AG09309 (cell line): Measurements from ENCODE around the gene REXO4.

Source experiments
- DNase-seq: peaks from one replicate; pipeline ENCODE4 v3.0.0-alpha.2; 2010; ENCODE audit warnings: low read depth
- H3K4me3 ChIP-seq: 2 replicates; pipeline ENCODE4 v1.5.1; 2011; ENCODE audit warnings: mild to moderate bottlenecking, low read depth, low read length, moderate library complexity; ENCODE audit not compliant: control insufficient read depth
- TF ChIP-seq, protein P1 (sequence below): IDR thresholded peaks from 2 replicates; pipeline ENCODE4 v1.5.1; 2011; ENCODE audit warnings: mild to moderate bottlenecking, low read depth, low read length, inconsistent platforms; ENCODE audit not compliant: insufficient read depth, control insufficient read depth; ENCODE audit errors: missing control alignments

The REXO4 gene

DNA sequence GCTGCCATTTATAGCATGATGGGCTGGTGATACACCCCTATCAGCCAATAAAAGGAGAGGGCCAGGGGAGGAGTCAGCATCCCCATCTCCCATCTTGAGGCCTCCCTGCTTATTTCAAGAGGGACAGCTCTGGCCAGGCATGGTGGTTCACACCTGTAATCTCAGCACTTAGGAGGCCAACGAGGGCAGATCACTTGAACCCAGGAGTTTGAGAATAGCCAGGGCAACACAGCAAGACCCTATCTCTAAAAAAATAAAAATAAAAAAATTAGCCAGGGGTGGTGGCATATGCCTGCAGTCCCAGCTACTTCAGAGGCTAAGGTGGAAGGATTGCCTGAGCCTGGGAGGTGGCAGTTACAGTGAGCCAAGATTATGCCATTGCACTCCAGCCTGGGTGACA lies 9.8 kb downstream of the REXO4 start:
- TF ChIP-seq, protein P1, sequence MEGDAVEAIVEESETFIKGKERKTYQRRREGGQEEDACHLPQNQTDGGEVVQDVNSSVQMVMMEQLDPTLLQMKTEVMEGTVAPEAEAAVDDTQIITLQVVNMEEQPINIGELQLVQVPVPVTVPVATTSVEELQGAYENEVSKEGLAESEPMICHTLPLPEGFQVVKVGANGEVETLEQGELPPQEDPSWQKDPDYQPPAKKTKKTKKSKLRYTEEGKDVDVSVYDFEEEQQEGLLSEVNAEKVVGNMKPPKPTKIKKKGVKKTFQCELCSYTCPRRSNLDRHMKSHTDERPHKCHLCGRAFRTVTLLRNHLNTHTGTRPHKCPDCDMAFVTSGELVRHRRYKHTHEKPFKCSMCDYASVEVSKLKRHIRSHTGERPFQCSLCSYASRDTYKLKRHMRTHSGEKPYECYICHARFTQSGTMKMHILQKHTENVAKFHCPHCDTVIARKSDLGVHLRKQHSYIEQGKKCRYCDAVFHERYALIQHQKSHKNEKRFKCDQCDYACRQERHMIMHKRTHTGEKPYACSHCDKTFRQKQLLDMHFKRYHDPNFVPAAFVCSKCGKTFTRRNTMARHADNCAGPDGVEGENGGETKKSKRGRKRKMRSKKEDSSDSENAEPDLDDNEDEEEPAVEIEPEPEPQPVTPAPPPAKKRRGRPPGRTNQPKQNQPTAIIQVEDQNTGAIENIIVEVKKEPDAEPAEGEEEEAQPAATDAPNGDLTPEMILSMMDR, result no peak
- H3K4me3 ChIP-seq, result no peak overlapping the region
- no peak for DNase-seq

DNA sequence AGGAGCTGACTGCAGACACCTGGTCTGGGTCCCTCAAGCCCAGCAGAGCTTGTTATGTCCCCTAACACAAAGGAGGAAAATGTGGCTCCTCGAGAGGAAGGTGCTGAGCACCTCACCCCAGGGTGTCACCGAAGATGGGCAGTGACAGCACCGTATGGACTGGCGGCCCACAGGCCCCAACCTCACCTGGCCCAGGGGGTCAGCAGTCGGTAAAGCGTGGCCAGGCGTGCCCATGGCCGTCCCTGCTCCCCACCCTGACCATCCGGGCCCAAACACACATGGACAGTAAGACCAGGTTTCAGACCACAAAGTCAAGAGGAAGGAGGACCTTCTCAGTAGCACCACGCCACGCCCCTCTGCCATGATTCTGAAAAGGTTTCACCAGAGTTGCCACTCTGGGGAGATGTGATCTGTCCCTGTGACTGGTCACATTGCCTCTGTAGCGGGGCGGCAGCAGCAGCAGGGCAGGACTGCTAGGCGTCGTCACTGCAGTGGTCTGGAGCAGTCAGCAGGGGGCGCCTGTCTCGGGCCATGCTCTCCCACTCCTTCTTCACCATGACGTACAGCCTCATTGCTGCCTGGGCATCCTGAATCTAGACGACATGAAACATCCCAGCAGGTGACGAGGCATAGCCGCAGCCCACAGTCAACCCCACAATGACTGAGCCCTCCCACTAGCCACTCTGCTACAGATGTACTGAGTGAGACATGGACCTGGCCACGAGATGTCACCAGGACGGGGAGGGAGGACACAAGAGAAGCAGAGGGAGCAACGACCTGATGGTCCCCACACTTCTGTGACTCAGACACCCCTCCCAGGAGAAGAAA lies 11.1 kb downstream of the REXO4 start:
- H3K4me3 ChIP-seq, result no peak overlapping the region
- DNase-seq, result no peak
- TF ChIP-seq, protein P1, result peak; percentile 95

DNA sequence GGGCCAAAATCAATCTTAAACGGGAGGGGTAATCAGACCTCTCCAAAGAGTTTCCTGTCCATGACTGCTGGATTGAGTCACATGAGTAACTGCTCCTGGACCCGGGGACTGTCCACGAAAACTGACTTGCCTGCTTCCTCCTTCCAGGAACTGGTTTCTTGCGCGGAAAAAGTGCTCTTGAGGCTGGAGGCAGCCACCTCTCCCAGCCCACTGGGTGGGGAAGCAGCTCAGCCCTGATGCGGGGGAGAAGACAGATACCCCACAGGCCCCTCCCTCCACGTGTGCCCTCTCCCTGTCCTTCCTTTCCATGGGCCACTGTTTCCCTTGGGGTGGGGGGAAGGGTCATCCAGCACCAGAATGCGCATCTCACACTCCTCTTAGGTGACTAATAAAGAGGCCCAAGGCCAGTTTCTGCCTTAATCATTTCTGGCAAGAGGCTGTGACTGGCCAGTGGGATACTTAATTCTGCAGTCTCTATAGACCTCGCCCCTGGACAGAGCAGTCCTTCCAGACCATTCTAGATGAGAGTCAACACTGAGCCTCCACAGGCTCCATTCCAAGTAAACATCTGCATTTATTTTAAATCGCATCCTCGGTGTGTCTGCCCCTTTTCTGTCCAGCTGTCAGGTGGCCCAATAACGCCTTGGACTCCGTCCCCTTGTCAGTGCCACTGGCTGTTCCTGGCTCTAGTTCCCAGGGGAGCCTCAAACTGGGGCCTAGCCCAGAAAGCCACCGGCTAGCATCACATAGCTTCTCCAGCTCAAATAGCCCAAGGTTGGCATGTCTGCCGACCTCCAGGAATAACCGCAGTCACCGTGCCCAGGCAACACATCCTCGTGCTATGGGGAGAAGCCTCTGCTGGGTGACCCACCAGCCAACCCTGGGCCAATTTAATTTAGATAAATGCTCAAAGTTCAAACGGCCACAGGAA lies 12.0 kb downstream of the REXO4 start:
- DNase-seq, result no peak

DNA sequence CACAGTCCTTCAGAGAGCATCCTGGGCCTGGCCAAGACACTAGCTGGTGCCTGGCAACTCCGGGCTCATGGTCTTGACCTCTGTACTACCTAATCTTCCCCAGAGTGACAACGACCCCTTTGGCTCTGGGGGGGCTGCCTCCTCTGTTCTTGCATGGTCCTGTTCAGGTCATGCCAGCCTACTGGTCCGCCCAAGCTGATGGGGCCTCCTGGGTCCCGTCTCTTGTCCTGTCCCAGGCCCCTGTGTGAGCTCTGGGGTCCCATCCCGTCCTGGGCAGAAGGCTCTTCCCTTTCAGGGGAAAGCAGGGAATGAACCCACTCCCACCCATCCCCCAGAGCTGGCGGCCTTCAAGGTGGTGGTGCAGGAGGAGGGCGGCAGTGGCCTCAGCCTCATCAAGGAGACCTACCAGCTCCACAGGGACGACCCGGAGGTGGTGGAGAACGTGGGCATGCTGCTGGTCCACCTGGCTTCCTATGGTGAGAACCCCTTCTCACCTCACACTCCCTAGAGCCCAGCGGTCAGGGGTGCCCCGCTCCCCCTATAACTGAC lies 13.3 kb downstream of the REXO4 start:
- no peak overlapping the region for H3K4me3 ChIP-seq
- DNase-seq, result no peak

More for the DNA sequence above, 12.0 kb downstream of the REXO4 start:
- H3K4me3 ChIP-seq, result no peak overlapping the region
- TF ChIP-seq, protein P1, result no peak

DNA sequence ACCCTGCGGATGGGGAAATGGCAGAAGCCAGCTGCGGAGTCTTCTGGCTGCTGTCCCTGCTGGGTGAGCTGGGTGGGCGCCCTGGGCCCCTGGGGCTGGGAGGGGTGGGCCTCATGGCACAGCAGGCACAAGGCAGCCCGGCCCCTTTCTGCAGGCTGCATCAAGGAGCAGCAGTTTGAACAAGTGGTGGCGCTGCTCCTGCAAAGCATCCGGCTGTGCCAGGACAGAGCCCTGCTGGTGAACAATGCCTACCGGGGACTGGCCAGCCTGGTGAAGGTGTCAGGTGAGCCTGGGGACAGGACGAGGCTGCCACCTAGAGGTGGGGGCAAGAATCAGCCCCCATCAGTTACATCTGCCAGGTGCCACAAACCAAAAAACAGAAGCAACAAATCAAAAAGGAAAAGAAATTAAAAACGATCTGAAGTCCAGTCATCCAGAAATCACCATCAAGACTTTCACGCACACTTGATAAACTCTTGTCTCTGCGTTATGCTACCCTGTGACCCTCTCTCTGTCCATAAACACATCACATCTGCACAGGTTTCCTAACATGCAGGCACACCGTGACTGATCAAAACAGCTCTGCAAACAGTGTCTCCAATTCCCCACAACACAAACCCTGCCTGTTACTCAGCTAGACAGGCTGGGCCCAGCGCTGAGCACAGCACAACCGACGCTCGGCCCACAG lies 13.9 kb downstream of the REXO4 start:
- no peak for DNase-seq
- no peak overlapping the region for H3K4me3 ChIP-seq
- TF ChIP-seq, protein P1, result peak; percentile 52

More for the DNA sequence above, 13.3 kb downstream of the REXO4 start:
- TF ChIP-seq, protein P1, result no peak

DNA sequence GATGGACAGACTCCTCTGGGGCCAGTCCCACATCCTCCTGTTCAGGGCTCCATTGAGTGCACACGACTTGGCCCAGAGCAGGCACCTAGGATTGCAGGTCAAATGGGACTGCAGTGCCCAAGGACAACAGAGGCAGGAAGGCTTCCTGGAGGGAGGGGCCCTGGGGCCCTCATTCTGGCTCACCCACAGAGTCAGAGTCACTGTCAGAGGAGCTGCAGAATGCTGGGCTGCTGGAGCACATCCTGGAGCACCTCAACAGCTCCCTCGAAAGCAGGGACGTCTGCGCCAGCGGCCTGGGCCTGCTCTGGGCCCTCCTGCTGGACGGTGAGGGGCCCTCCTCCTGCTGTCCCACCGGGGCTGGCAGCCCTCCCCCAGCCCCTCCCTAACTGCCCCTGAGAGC lies 15.1 kb downstream of the REXO4 start:
- TF ChIP-seq, protein P1, result no peak
- DNase-seq, result no peak

More for the DNA sequence above, 15.1 kb downstream of the REXO4 start:
- no peak overlapping the region for H3K4me3 ChIP-seq
